Measurements from ENCODE around the gene P3H3. TPM values are rescaled to one million over a fixed set of nuclear protein-coding genes. Genes with fewer than 3 reads are reported as not detected.

P3H3 gene
- total and polyA plus RNA-seq, 9 of the 15 experiments (the other 6 are each of a cell fraction or from before 2014, with no cell fraction given) = 0.03 to 15.0 (median 4.8) TPM

DNA sequence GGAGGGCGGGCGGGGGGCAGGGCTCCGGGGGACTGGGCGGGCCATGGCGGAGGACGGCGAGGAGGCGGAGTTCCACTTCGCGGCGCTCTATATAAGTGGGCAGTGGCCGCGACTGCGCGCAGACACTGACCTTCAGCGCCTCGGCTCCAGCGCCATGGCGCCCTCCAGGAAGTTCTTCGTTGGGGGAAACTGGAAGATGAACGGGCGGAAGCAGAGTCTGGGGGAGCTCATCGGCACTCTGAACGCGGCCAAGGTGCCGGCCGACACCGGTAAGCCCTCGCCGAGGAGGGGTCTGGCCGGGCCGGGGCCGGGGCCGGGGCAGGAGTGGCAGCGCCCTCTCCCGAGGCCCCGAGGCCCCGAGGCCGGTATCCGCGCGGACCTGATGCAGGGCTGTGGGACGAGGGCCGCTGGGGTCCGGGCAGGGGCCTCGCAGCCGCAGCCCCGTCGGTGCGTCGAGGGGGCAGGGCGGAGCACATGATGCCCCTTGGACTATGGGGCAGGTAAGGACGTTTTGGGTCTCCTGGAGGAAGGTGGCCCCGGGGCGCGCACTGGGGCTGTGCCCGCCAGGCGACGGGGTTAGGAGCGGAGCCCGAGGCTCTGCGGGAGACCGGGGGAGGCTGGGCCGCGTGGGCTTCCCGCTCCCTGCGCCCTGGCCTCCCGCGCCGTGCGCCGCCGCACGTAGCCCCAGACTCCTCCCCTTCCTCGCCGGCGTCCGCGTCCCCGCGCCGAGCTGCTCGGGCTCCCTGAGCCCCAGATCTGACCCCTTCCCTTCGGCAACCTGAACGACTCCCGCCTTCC lies 39.4 kb downstream of the P3H3 start, which contains the start of gene TPI1 (continued):
- TF ChIP-seq, protein P1, sequence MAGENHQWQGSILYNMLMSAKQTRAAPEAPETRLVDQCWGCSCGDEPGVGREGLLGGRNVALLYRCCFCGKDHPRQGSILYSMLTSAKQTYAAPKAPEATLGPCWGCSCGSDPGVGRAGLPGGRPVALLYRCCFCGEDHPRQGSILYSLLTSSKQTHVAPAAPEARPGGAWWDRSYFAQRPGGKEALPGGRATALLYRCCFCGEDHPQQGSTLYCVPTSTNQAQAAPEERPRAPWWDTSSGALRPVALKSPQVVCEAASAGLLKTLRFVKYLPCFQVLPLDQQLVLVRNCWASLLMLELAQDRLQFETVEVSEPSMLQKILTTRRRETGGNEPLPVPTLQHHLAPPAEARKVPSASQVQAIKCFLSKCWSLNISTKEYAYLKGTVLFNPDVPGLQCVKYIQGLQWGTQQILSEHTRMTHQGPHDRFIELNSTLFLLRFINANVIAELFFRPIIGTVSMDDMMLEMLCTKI (IDR thresholded peaks at IDR 0.05; ENCODE audit: partially characterized antibody) = no peak
- TF ChIP-seq SRSF1 (IDR thresholded peaks at IDR 0.05; ENCODE audit: low read depth, low read length) (no peak), CEBPG (CRISPR knock-in tag; IDR thresholded peaks at IDR 0.05) (no peak), CEBPG (tag; conservative IDR thresholded peaks at IDR 0.05 in 1 of 2, IDR thresholded peaks at IDR 0.05 in 1 of 2) (no peak), HDGF (IDR thresholded peaks at IDR 0.05) (no peak), RHOXF2B (CRISPR knock-in tag; conservative IDR thresholded peaks at IDR 0.05) (no peak), BMI1 (IDR thresholded peaks at IDR 0.05; ENCODE audit: low read length) (no peak), POLR2G (IDR thresholded peaks at IDR 0.05; ENCODE audit: low read depth, low read length) (peak; percentile 94), PHTF2 (CRISPR knock-in tag; IDR thresholded peaks at IDR 0.05) (peak; percentile 73; the same call in 1 of the 2 replicates), ZNF408 (CRISPR knock-in tag; IDR thresholded peaks at IDR 0.05; ENCODE audit: low read depth) (no peak), TAF1 (IDR thresholded peaks at IDR 0.05; ENCODE audit: control insufficient read depth, extremely low read depth, insufficient read depth, low read length, severe bottlenecking) (peak; percentile 89)
- TF ChIP-seq, protein P2, sequence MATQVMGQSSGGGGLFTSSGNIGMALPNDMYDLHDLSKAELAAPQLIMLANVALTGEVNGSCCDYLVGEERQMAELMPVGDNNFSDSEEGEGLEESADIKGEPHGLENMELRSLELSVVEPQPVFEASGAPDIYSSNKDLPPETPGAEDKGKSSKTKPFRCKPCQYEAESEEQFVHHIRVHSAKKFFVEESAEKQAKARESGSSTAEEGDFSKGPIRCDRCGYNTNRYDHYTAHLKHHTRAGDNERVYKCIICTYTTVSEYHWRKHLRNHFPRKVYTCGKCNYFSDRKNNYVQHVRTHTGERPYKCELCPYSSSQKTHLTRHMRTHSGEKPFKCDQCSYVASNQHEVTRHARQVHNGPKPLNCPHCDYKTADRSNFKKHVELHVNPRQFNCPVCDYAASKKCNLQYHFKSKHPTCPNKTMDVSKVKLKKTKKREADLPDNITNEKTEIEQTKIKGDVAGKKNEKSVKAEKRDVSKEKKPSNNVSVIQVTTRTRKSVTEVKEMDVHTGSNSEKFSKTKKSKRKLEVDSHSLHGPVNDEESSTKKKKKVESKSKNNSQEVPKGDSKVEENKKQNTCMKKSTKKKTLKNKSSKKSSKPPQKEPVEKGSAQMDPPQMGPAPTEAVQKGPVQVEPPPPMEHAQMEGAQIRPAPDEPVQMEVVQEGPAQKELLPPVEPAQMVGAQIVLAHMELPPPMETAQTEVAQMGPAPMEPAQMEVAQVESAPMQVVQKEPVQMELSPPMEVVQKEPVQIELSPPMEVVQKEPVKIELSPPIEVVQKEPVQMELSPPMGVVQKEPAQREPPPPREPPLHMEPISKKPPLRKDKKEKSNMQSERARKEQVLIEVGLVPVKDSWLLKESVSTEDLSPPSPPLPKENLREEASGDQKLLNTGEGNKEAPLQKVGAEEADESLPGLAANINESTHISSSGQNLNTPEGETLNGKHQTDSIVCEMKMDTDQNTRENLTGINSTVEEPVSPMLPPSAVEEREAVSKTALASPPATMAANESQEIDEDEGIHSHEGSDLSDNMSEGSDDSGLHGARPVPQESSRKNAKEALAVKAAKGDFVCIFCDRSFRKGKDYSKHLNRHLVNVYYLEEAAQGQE (IDR thresholded peaks at IDR 0.05; ENCODE audit: borderline replicate concordance) = no peak
- TF ChIP-seq, protein P2 (CRISPR knock-in tag; IDR thresholded peaks at IDR 0.05; ENCODE audit: low read depth) = 0 out of 2 replicates have a peak, but pooled peaks have one; percentile 39
- TF ChIP-seq, protein P3, sequence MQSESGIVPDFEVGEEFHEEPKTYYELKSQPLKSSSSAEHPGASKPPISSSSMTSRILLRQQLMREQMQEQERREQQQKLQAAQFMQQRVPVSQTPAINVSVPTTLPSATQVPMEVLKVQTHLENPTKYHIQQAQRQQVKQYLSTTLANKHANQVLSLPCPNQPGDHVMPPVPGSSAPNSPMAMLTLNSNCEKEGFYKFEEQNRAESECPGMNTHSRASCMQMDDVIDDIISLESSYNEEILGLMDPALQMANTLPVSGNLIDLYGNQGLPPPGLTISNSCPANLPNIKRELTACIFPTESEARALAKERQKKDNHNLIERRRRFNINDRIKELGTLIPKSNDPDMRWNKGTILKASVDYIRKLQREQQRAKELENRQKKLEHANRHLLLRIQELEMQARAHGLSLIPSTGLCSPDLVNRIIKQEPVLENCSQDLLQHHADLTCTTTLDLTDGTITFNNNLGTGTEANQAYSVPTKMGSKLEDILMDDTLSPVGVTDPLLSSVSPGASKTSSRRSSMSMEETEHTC (IDR thresholded peaks at IDR 0.05) = no peak
- TF ChIP-seq, protein P4, sequence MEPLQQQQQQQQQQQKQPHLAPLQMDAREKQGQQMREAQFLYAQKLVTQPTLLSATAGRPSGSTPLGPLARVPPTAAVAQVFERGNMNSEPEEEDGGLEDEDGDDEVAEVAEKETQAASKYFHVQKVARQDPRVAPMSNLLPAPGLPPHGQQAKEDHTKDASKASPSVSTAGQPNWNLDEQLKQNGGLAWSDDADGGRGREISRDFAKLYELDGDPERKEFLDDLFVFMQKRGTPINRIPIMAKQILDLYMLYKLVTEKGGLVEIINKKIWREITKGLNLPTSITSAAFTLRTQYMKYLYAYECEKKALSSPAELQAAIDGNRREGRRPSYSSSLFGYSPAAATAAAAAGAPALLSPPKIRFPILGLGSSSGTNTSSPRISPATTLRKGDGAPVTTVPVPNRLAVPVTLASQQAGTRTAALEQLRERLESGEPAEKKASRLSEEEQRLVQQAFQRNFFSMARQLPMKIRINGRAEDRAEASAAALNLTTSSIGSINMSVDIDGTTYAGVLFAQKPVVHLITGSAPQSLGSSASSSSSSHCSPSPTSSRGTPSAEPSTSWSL (CRISPR knock-in tag; IDR thresholded peaks at IDR 0.05; ENCODE audit: borderline replicate concordance) = no peak

Measured in K562 (cell line).